Upper lobe of right lung (tissue), 1 donor: ENCODE data around the gene AFAP1L2. TPM values are rescaled to one million over a fixed set of nuclear protein-coding genes. Genes with fewer than 3 reads are reported as not detected.

Experiments
- ATAC-seq: fragments of 200-7000 bp; cut with Tn5 transposase; one replicate; pipeline ENCODE4 v1.9.1; 2020; ENCODE audit warnings: mild to moderate bottlenecking, moderate library complexity
- DNase-seq: peaks from one replicate; pipeline ENCODE4 v3.0.0-alpha.2; 2020
- H3K27ac ChIP-seq: fragments of 200-600 bp; one replicate; pipeline ENCODE4 v1.8.0; 2022
- H3K27me3 ChIP-seq: fragments of 200-600 bp; one replicate; pipeline ENCODE4 v1.8.0; 2022; ENCODE audit warnings: mild to moderate bottlenecking
- H3K36me3 ChIP-seq: fragments of 200-600 bp; one replicate; pipeline ENCODE4 v1.8.0; 2022
- H3K4me1 ChIP-seq: fragments of 200-600 bp; one replicate; pipeline ENCODE4 v1.8.0; 2022
- H3K4me3 ChIP-seq: fragments of 200-600 bp; one replicate; pipeline ENCODE4 v1.8.0; 2022; ENCODE audit warnings: mild to moderate bottlenecking
- H3K9me3 ChIP-seq: fragments of 200-600 bp; one replicate; pipeline ENCODE4 v1.8.0; 2022
- CTCF ChIP-seq: fragments of 200-600 bp; IDR thresholded peaks from one replicate; pipeline ENCODE4 v1.8.0; 2022; ENCODE audit warnings: antibody characterized with exemption
- intact Hi-C: fragments of 100-400 bp; cut with DNase I; formaldehyde crosslinking; loops from one replicate; pipeline ENCODE4 v1.11.0; 2022
- total RNA-seq: library from RNA; stranded (reverse); fragmentation: NEBNext Ultra II Directional; extraction: Animal tissue kit (Norgen Biotek cat#: 25700); gene quantifications from one replicate; pipeline ENCODE4 v1.2.1, GENCODE V29; 2021
- donor health status: DM: no; HTN: yes; CAD: no; lungs with severe emphysema.

AFAP1L2 gene
- total RNA-seq, 1 donor from 2014 or later: 10.1 TPM

GRCh38 chr10:114396464-114396863 lies 7.8 kb downstream of the AFAP1L2 start:
- intact Hi-C loops: no loop called here
- ATAC-seq (no peak), DNase-seq (no peak)
- H3K27me3 ChIP-seq: no peaks in the 10 kb centered on the region
- no peak overlapping the region for H3K4me3 ChIP-seq
- H3K9me3 ChIP-seq: no peaks in the 10 kb centered on the region
- H3K36me3 ChIP-seq: no peaks in the 10 kb centered on the region
- no peak overlapping the region for H3K27ac ChIP-seq
- no peak for TF ChIP-seq CTCF
- H3K4me1 ChIP-seq: peaks cover 17% of the 10 kb centered on the region

DNA sequence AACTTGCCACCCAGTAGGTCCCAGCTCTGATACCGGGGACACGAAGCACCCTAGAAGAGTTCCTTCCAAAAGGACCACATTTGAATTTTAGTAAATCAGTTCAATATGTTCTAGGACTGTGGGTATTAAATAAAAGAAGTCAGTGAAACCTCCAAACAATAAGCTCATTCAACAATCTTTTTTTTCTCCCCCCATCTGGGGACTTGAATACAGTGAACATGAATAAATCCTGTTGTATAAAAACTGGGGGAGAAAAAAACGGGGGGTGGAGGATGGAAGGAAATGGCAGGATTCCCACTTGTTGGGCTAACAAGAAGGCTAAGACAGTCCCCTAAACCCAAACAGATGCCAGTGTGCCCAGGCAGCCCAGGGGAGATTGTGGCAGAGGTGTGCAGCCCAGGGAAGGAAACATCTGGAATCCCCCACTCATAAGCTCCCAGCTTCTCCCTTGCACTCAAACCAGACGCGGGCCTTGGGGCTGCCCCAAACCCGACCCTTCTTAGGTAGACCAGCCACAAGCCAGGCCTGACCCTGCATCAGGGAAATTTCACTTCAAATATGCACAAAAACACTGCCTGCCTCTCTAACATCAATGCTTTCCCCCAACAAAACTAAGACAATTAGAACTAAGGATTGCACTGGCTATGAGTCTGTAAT lies 8.8 kb downstream of the AFAP1L2 start:
- H3K9me3 ChIP-seq: no peaks in the 10 kb centered on the region
- H3K4me1 ChIP-seq: peaks cover 13% of the 10 kb centered on the region
- no peak for TF ChIP-seq CTCF
- no peaks in the 10 kb centered on the region for H3K36me3 ChIP-seq
- no peak overlapping the region for H3K4me3 ChIP-seq
- H3K27me3 ChIP-seq: no peaks in the 10 kb centered on the region
- intact Hi-C loops: no loop called here
- DNase-seq (no peak), ATAC-seq (no peak)
- H3K27ac ChIP-seq: no peak overlapping the region

DNA sequence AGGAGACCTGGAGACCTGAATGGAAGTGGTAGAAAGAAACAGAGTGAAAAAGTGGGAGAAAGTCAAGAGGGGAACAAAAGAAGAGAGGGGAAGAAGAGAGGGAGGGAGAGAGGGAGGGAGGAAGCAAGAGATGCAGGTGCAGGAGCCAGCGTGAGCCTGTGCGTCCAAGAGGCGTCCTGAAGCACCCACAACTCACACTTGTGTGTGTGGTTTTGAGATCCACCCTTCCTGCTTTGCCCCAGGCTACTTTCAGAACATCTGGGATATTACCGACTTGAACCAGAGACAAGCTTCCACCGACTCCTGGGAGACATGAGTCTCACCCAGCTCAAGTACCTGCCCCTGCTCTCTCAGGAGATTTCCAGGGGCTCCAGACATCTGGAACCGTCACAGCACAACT lies 9.8 kb downstream of the AFAP1L2 start:
- Histone ChIP-seq H3K4me3 (no peak overlapping the region), H3K36me3 (no peaks in the 10 kb centered on the region), H3K27ac (no peak overlapping the region), H3K9me3 (no peaks in the 10 kb centered on the region), H3K4me1 (peaks cover 10% of the 10 kb centered on the region), H3K27me3 (no peaks in the 10 kb centered on the region)
- intact Hi-C loops: no loop called here
- no peak for TF ChIP-seq CTCF
- no peak for ATAC-seq
- DNase-seq: no peak

DNA sequence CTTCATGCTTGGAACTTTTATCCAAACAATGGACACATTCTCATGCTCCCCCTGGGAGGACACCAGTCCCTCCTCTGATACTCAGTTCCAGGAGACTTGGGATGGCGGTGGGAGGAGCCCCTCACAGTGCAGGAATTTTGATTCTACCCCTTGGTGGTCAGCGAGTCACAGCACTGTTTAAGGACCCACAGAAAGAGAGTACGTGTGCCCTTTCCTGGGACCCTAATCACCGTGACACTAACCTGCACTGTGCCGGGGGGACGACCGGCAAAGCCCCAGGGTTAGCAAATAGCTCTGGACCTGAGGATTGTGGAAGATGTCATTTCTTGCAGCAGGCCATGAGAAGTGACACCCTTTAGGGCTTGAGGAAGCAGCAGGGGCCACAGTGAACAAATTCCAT lies 10.4 kb downstream of the AFAP1L2 start:
- no peak for DNase-seq
- TF ChIP-seq CTCF: no peak
- no peak overlapping the region for H3K4me3 ChIP-seq
- peaks cover 7% of the 10 kb centered on the region for H3K4me1 ChIP-seq
- no peaks in the 10 kb centered on the region for H3K36me3 ChIP-seq
- no peak overlapping the region for H3K27ac ChIP-seq
- intact Hi-C loops: no loop called here
- ATAC-seq: no peak
- H3K27me3 ChIP-seq: no peaks in the 10 kb centered on the region
- H3K9me3 ChIP-seq: no peaks in the 10 kb centered on the region

GRCh38 chr10:114393482-114393881 lies 10.8 kb downstream of the AFAP1L2 start:
- intact Hi-C loops: no loop called here
- ATAC-seq: no peak
- H3K4me1 ChIP-seq: peaks cover 6% of the 10 kb centered on the region

More at GRCh38 chr10:114393482-114393881, 10.8 kb downstream of the AFAP1L2 start:
- no peak overlapping the region for H3K4me3 ChIP-seq
- no peak for TF ChIP-seq CTCF
- H3K36me3 ChIP-seq: no peaks in the 10 kb centered on the region
- H3K27ac ChIP-seq: no peak overlapping the region
- H3K27me3 ChIP-seq: no peaks in the 10 kb centered on the region
- H3K9me3 ChIP-seq: no peaks in the 10 kb centered on the region
- no peak for DNase-seq
